Measurements from ENCODE around the gene PGC.

The PGC gene

GRCh38 chr6:41747256-41748101 is at the start of gene PGC:
Gene PGC, minus strand, starts transcription at chr6:41747397. Its CDS starts 63 bp downstream, at chr6:41747334.
- no peak for DNase-seq

- no peak for DNase-seq
Measured at GRCh38 chr6:41796474-41796873, 49.3 kb upstream of the PGC start.

GRCh38 chr6:41791984-41792383 is 44.8 kb upstream of the PGC start:
- DNase-seq: no peak

- DNase-seq: no peak
Measured at GRCh38 chr6:41791305-41791704, 44.1 kb upstream of the PGC start.

- DNase-seq: no peak
Measured at GRCh38 chr6:41790045-41790444, 42.8 kb upstream of the PGC start.

- no peak for DNase-seq
Measured at GRCh38 chr6:41789390-41789724, 42.2 kb upstream of the PGC start.

- DNase-seq: peak; percentile 93
Measured at GRCh38 chr6:41787219-41787917, 40.2 kb upstream of the PGC start, which contains the start of gene TOMM6. Gene TOMM6, plus strand, starts transcription at chr6:41787694. Its CDS starts 4 bp downstream, at chr6:41787698.

GRCh38 chr6:41786451-41787218 is 39.4 kb upstream of the PGC start:
- peak; percentile 69 for DNase-seq

GRCh38 chr6:41785689-41786450 is 38.7 kb upstream of the PGC start:
- DNase-seq: peak; percentile 32

GRCh38 chr6:41785254-41785653 is 38.1 kb upstream of the PGC start:
- no peak for DNase-seq

GRCh38 chr6:41784581-41785171 is 37.5 kb upstream of the PGC start:
- no peak for DNase-seq

GRCh38 chr6:41783106-41783780 is 36.0 kb upstream of the PGC start:
- no peak for DNase-seq

- no peak for DNase-seq
Measured at GRCh38 chr6:41781366-41781730, 34.2 kb upstream of the PGC start.

GRCh38 chr6:41780551-41781365 is 33.6 kb upstream of the PGC start, which contains the start of gene PRICKLE4:
Gene PRICKLE4, plus strand, starts transcription at chr6:41780782. Its CDS starts 2,692 bp downstream, at chr6:41783474.
- no peak for DNase-seq

GRCh38 chr6:41779788-41780550 is 32.8 kb upstream of the PGC start, which contains the start of gene FRS3:
Gene FRS3, minus strand, starts transcription at chr6:41779900. Its CDS starts 2,913 bp downstream, at chr6:41776987.
- peak; percentile 90 for DNase-seq

- no peak for DNase-seq
Measured at GRCh38 chr6:41779336-41779735, 32.1 kb upstream of the PGC start.

GRCh38 chr6:41778895-41779294 is 31.7 kb upstream of the PGC start:
- no peak for DNase-seq

GRCh38 chr6:41777551-41778285 is 30.5 kb upstream of the PGC start:
- DNase-seq: no peak

GRCh38 chr6:41775293-41775882 is 28.2 kb upstream of the PGC start:
- no peak for DNase-seq
